ENCODE measurements around the gene DIMT1. TPM values are rescaled to one million over a fixed set of nuclear protein-coding genes. Genes with fewer than 3 reads are reported as not detected.

The DIMT1 gene
- total and polyA plus RNA-seq, 2 of the 4 experiments (the other 2 are of a cell fraction): 27.5 to 46.4 TPM

GRCh38 chr5:62340392-62340791 is 63.3 kb downstream of the DIMT1 start:
- peak; percentile 16 for DNase-seq
- in situ Hi-C loops (cut with MboI; ENCODE audit: low sequenced_read_pairs): no loop called here

More at GRCh38 chr5:62340392-62340791, 63.3 kb downstream of the DIMT1 start:
- Histone ChIP-seq H4K20me1 (ENCODE audit: insufficient read depth, low read length) (peaks cover 25% of the 10 kb centered on the region), H3K9me1 (ENCODE audit: insufficient read depth, low read length) (peaks cover 9% of the 10 kb centered on the region), H3K14ac (replicated peaks; ENCODE audit: low read depth, low read length) (no peak overlapping the region), H3K79me1 (ENCODE audit: low read depth in 1 of 2, low read length in 2 of 2) (peaks cover 24 to 48% of the 10 kb centered on the region in 2 experiments), H3K4me3 (ENCODE audit: insufficient read depth, low read depth, low read length) (no peak overlapping the region), H3K27me3 (ENCODE audit: control insufficient read depth, insufficient read depth, low read length) (no peaks in the 10 kb centered on the region), H3K4me1 (ENCODE audit: control insufficient read depth, insufficient read depth, low read length) (no peaks in the 10 kb centered on the region), H3K9me3 (ENCODE audit: control insufficient read depth, insufficient read depth, low read length) (no peaks in the 10 kb centered on the region), H3K36me3 (ENCODE audit: control insufficient read depth, insufficient read depth, low read length) (no peaks in the 10 kb centered on the region; the same call in 1 of the 2 replicates), H2AK9ac (replicated peaks; ENCODE audit: low read depth, low read length, poor library complexity) (no peak overlapping the region), H2BK20ac (ENCODE audit: low read depth, low read length) (no peak overlapping the region), H3K4ac (ENCODE audit: low read depth, low read length) (no peak overlapping the region), H2AK5ac (ENCODE audit: low read depth, low read length) (no peak overlapping the region), H4K5ac (ENCODE audit: low read depth, low read length) (no peak overlapping the region), H3K56ac (ENCODE audit: extremely low read depth, insufficient read depth, low read length) (no peak overlapping the region), H2AFZ (replicated peaks; ENCODE audit: low read length, poor library complexity) (no peak overlapping the region), H3K23ac (ENCODE audit: low read depth, low read length) (no peak overlapping the region), H2BK120ac (ENCODE audit: low read depth, low read length) (no peak overlapping the region), H4K91ac (ENCODE audit: insufficient read depth, low read depth, low read length) (no peak overlapping the region), H2BK15ac (ENCODE audit: low read depth, low read length) (no peak overlapping the region), H3K18ac (ENCODE audit: low read depth, low read length) (no peak overlapping the region), H3K27ac (ENCODE audit: insufficient read depth, low read length) (no peak overlapping the region), H4K8ac (ENCODE audit: low read depth in 2 of 2, low read length in 2 of 2) (no peak overlapping the region), H3K4me2 (ENCODE audit: low read depth, low read length) (no peak overlapping the region), H3K9ac (ENCODE audit: low read depth, low read length) (no peak overlapping the region), H2BK5ac (ENCODE audit: low read depth, low read length, poor library complexity, severe bottlenecking) (no peak overlapping the region)
- ChIA-PET POLR2A (ENCODE audit: unreplicated experiment) (no interaction called here), CTCF (no interaction called here)
- intact Hi-C loops (cut with micrococcal nuclease): no loop called here
- TF ChIP-seq BHLHE40 (IDR thresholded peaks at IDR 0.05; ENCODE audit: low read depth, low read length) (no peak), CTCF (conservative IDR thresholded peaks at IDR 0.05; ENCODE audit: low read depth, low read length) (peak; percentile 24; the same call in 1 of the 2 replicates), RAD21 (IDR thresholded peaks at IDR 0.05; ENCODE audit: low read length) (0 out of 2 replicates have a peak, but pooled peaks have one; percentile 6), USF2 (IDR thresholded peaks at IDR 0.05; ENCODE audit: low read depth, low read length) (no peak)
- WGBS, 2 experiments (ENCODE audit: extremely low coverage in 2 of 2, insufficient read length in 1 of 2): no CpG with 5 or more reads among the region's 1 CpG
- dilution Hi-C loops (cut with HindIII; ENCODE audit: low sequenced_read_pairs, unreplicated experiment): no loop called here
- BruUV-seq (replicated peaks): no TSS peak
- ATAC-seq (ENCODE audit: low read depth): no peak

Small RNA genes lying within 50 kb of the gene (microRNA-seq; reads per million reads assigned to microRNA genes)
- not detected for gene RNU6-661P (ENCODE audit: insufficient read depth, insufficient read length)

Small RNA genes lying within 50 kb of the gene (small RNA-seq; reads per million reads assigned to genes)
- 0 reads per million in 5 experiments for gene RNU6-661P

Other genes starting within 250 kb of the DIMT1 start
- gene KIF2A, start 97.7 kb downstream of the DIMT1 start, total RNA-seq (2012; rRNA removed): 37.3 and 80.8 TPM in 2 replicates
- 22.4 and 23.6 TPM in 2 replicates for gene KIF2A, start 97.7 kb downstream of the DIMT1 start, polyA plus RNA-seq (2012; rRNA removed)
- gene IPO11, start 8.9 kb upstream of the DIMT1 start, total RNA-seq (2012; rRNA removed): 34.4 and 40.0 TPM in 2 replicates
- 8.3 and 12.6 TPM in 2 replicates for gene IPO11, start 8.9 kb upstream of the DIMT1 start, polyA plus RNA-seq (2012; rRNA removed)
- 0.36 and 0.83 TPM in 2 replicates for gene LRRC70, start 174.9 kb upstream of the DIMT1 start, total RNA-seq (2012; rRNA removed)
- 0.19 TPM in 2 replicates for gene LRRC70, start 174.9 kb upstream of the DIMT1 start, polyA plus RNA-seq (2012; rRNA removed)

Data from IMR-90 (cell line).